T-helper 9 cell (primary cell): ENCODE measurements around the gene MAGI1.

Source experiments
- DNase-seq: peaks from one replicate; pipeline ENCODE4 v3.0.0-alpha.2; 2020

Gene MAGI1

GRCh38 chr3:65502526-65502925 is 536.2 kb downstream of the MAGI1 start:
- DNase-seq: no peak

- DNase-seq: no peak
Observed at GRCh38 chr3:65500398-65501306, 538.1 kb downstream of the MAGI1 start.

- DNase-seq: no peak
Observed at GRCh38 chr3:65497846-65498245, 540.9 kb downstream of the MAGI1 start.

GRCh38 chr3:65497236-65497635 is 541.5 kb downstream of the MAGI1 start:
- no peak for DNase-seq

- no peak for DNase-seq
Observed at GRCh38 chr3:65493938-65494337, 544.8 kb downstream of the MAGI1 start.

GRCh38 chr3:65493371-65493882 is 545.3 kb downstream of the MAGI1 start:
- DNase-seq: no peak

- DNase-seq: no peak
Observed at GRCh38 chr3:65492249-65492648, 546.5 kb downstream of the MAGI1 start.

GRCh38 chr3:65490114-65490513 is 548.6 kb downstream of the MAGI1 start:
- no peak for DNase-seq

GRCh38 chr3:65489253-65489652 is 549.5 kb downstream of the MAGI1 start:
- DNase-seq: no peak

GRCh38 chr3:65485826-65486469 is 552.8 kb downstream of the MAGI1 start:
- DNase-seq: no peak

GRCh38 chr3:65484964-65485363 is 553.8 kb downstream of the MAGI1 start:
- DNase-seq: no peak

GRCh38 chr3:65483480-65483879 is 555.2 kb downstream of the MAGI1 start:
- DNase-seq: no peak

GRCh38 chr3:65483011-65483410 is 555.7 kb downstream of the MAGI1 start:
- no peak for DNase-seq

GRCh38 chr3:65481085-65481484 is 557.6 kb downstream of the MAGI1 start:
- no peak for DNase-seq

GRCh38 chr3:65479990-65480389 is 558.7 kb downstream of the MAGI1 start:
- no peak for DNase-seq

- DNase-seq: no peak
Observed at GRCh38 chr3:65478551-65479500, 559.9 kb downstream of the MAGI1 start.

- no peak for DNase-seq
Observed at GRCh38 chr3:65473736-65474135, 565.0 kb downstream of the MAGI1 start.

- DNase-seq: no peak
Observed at GRCh38 chr3:65472501-65472900, 566.2 kb downstream of the MAGI1 start.

GRCh38 chr3:65466300-65466988 is 572.3 kb downstream of the MAGI1 start:
- DNase-seq: no peak

- no peak for DNase-seq
Observed at GRCh38 chr3:65449841-65450428, 588.8 kb downstream of the MAGI1 start.

GRCh38 chr3:65448120-65448519 is 590.6 kb downstream of the MAGI1 start:
- no peak for DNase-seq
